GM19239 (cell line): ENCODE measurements around the gene OPA3.

Experiments
- DNase-seq: peaks from one replicate; pipeline ENCODE4 v3.0.0; 2011; ENCODE audit warnings: low spot score; ENCODE audit not compliant: insufficient read length
- FAIRE-seq: peaks from 2 replicates; lab custom pipeline; 2011; peaks lifted over from hg19 to GRCh38; lab: Jason Lieb, UNC

Gene OPA3

DNA sequence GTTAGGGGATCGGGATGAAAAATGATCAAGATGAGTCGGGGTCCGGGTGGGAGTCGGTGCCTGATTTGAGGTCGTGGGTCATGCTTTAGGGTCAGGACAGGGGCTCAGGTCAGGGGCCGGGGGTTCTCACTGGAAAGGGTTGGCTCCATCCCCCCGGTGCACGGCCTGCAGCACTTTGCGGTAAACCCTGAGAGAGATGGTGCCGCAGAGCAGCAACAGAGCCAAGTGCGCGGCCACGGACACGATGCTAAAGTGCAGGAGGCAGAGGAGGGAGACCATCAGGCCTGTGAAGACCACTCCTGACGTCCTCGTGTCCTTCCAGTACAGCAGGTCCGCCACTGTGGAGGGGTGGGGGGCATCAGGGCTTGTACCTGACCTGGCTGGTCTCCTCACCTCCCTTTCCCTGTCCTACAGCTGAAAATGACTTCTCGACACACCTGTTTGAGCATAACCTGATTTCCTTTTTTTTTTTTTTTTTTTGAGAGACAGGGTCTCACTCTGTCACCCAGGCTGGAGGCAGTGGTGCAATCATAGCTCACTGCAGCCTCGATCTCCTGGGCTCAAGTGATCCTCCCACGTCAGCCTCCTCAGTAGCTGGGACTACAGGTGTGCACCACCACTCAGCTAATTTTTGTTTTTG lies 95.3 kb downstream of the OPA3 start:
- DNase-seq (no peak), FAIRE-seq (no peak)

DNA sequence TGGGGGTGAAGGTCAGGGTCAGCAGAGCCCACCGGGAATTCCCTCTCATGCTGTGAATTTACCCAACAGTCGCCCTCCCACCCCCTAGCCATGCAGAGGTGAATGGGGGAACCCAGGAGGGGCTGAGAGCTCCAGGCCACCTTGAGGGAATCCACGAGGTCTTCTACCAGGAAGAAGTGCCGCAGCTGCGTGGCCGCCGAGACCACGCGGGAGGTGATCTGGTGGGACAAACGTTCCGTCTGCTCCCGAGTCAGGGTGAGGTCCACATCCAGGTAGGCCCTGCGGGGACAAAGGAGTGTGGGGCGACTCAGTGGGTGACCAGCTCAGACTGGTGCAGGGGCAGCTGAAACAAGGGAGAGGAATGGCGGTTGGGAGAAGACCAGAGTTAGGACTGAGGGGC lies 95.9 kb downstream of the OPA3 start:
- no peak for DNase-seq
- FAIRE-seq = no peak

DNA sequence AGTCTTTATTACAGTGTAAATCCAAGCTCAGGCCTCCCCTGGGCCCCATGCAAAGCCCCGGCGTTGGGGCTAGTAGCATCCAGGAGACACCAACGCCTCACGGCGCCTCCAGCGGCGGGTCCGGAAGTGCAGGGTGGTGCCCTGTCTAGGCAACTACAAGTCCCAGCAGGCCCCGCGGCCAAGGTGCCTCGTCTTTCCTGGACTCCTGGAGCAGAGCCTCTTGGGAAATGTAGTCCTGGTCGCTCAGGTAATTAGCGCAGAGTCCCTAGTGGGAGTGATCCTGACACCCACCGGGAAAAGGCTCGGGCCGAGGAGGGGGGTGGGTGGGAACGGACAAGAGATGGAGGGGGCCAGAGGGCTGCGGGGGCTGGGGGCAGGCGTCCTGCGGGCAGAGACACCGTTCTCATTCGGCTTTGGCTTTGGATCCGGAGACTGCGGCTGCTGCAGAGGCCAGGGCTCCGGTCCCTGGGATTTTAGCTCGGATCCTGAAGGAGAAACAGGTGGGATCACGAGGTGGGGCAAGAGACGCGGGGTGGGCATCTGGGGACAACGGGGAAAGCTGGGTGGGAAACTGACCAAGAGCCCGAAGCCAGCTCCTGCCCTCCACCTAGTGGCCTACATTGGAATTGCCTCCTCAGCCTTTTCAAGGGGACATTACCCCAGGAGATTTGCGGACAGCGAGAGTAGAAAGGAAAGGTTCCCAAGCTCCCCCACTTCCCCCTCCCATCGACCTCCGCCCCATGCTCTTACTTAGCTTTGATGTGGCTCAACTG lies 99.1 kb downstream of the OPA3 start:
- FAIRE-seq (peak; percentile 94), DNase-seq (peak; percentile 77)

DNA sequence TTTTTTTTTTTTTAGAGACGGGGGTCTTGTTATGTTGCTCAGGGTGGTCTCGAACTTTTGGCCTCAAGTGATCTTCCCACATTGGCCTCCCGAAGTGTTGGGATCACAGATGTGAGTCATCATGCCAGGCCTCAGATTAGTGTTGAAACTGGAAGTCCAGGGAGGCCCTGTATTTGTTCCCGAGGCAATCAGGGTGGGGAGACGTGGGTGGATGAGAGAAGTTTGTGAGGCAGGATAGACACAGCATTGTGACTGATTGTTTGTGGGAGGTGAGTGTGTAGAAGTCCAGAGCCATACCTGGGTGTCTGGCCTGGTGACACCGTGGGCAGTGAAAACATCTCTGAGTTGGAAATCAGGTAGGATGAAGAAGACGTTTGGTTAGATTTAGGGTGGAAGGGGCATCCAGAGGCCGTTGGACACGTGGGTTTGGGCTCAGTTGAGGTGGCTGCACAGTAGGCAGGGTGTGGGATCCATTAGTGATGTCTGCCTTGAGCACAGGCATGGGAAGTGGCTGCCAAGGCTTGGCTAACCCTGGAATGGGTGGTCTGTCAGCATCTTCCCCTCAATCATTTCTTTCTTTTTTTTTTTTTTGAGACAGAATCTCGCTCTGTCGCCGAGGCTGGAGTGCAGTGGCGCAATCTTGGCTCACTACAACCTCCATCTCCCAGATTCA lies 100.2 kb downstream of the OPA3 start:
- DNase-seq = no peak
- FAIRE-seq = no peak

DNA sequence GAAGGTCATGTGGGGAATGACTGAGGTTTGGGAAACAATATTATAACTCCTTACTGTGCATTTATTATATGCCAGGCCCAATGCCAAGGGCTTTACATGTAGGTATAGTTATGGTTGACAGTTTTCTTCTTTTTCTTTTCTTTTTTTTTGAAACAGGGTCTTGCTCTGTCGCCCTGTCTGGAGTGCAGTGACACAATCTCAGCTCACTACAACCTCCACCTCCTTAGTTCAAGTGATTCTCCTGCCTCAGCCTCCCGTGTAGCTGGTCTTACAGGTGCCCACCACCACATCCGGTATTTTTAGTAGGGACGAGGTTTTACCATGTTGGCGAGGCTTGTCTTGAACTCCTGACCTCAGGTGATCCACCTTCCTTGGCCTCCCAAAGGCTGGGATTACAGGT lies 101.6 kb downstream of the OPA3 start:
- DNase-seq = no peak
- no peak for FAIRE-seq

DNA sequence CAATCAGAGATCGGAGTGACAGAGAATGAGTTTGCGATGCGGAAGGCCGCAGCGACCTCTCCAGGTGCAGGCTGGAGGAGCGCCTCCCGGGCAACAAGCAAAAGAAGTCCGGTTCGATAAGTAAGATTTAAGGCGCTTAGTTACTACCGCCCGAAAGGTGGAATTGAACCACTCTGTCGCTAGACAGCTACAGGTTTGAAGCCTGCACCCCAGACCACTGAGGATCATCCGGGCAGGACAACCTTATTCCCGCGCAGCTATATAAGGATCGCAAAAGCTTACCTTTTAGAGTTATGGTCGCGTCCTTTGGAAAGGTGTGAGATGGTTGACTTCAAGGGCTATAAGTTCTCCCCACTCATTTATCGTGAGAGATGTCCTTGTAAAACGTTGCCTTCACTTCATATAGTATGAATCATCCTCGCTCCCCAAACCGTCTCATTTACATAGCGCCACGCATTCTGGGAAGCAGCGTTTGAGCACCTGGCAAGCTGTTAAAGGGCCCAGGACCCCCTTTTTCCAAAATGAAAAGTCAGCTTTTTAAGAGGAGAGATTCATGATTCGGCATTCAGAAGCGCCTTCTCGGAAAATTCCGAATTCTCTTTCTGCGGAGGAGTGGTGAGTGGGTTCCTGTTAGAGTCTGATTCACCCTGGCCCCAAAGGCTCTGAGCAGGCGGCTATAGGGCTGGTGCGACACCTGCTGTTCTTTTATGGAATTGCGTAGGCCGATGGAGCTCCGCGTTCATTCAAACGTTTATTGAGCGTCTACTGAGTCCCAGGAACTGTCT lies 106.0 kb downstream of the OPA3 start:
- FAIRE-seq = peak; percentile 100
- peak; percentile 69 for DNase-seq

DNA sequence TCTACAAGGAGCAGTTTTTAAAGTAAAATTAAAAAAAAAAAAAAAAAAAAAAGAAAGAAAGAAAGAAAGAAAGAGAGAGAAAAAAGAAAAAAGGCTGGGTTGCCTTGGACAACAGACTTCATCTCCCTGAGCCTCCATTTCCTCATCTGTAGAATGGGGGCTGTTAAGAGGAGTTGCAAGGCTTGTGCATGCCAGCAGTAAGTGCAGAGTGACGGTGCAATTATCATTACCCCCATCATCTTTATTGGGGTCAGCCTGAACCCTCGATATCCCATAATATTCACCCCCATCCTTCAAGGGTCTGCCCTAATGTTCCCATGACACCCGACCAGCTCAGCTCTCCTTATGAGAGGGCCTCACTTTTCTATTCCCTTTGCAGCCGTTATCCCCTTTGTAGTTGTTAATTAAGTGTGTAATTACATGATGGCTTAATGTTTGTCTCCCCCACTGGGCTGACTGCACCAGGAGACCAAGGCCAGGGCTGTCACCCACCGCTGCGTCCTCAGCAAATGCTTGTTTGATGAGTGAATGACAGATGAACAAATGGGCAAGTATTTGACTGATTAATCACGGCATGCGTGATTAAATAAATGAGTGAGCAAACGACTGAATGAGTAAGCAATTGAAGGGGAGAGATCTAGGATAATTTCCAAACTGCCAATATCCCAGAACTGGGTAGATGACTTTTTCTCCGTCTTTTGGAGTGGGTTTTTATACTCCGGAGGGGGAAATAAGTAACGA lies 106.7 kb downstream of the OPA3 start:
- FAIRE-seq = no peak
- DNase-seq = no peak
